Measurements from ENCODE around the gene OXSM.

OXSM gene

DNA sequence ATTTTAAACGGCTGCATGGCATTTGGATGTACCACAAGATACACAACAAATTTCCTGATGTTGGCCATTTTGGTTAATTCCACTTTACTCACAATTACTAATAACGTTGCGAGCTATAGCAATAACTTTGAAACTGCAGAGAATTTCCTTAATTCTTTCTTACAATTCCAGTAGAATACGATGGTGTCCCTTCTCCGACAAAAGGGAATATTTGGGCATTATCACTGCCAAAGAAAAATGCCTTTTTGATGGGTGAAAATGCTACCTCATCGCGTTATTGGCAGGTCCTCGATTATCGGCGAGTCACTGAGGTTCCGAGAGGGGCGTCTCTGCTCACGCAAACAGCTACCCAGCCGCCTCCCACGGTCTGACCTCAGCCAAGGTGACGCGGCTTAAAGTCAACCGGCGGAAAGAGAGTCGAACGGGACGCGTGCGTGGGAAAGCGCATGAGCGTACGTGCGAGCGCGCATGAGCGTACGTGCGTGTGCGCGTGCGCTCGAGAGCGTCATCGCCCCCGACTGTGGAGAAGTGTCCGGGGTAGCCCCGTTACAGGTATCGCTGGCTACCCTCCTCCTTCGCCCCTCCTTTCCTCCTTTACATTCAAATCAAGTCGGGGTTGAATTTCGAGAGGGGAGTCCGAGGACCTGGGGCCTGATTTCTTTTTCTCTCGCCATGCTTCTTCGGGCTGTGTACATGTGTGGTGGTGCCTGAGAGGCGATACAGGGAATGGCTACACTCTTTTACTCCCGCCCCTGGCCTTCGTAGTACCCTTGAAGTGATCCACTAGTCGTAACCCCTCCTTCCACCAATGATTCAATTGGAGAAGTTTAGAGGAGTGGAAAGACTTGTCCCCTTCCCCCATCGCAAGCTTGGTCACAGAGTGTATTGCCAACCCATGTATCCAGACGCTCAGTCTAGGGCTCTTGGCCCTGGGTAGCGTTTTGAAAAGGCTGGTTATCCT is at the start of gene OXSM:
Gene OXSM, plus strand, starts transcription at position 495 of the 961 bp plus-strand sequence. CDS start 931 bp downstream, outside the sequence.
- peak; percentile 97 for DNase-seq

- peak; percentile 11 for DNase-seq
Observed at GRCh38 chr3:25744470-25744869, 45.4 kb upstream of the OXSM start.

GRCh38 chr3:25747033-25747432 is 42.9 kb upstream of the OXSM start:
- DNase-seq = no peak

DNA sequence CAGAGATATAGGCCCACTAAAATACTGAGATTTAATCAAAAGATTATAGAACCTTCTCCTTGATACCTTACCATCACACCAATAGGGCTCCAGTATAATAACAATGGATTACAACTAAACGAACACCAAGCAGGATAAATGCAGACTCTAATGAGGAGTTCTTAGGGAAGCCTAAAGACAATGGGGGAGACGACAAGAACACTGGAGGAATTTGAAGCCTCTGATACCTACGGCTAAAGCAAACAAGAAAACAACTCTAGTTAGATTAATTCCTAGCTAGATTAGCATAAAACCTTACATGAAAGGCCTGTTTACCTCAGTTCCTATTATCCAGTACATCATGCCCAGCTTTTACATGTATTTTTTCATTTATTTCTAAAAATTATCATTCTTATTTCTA is 41.7 kb upstream of the OXSM start:
- DNase-seq = no peak

- no peak for DNase-seq
Observed at GRCh38 chr3:25749031-25749581, 40.8 kb upstream of the OXSM start.

- no peak for DNase-seq
Observed at GRCh38 chr3:25751048-25751447, 38.8 kb upstream of the OXSM start.

- no peak for DNase-seq
Observed at GRCh38 chr3:25751725-25752124, 38.2 kb upstream of the OXSM start.

DNA sequence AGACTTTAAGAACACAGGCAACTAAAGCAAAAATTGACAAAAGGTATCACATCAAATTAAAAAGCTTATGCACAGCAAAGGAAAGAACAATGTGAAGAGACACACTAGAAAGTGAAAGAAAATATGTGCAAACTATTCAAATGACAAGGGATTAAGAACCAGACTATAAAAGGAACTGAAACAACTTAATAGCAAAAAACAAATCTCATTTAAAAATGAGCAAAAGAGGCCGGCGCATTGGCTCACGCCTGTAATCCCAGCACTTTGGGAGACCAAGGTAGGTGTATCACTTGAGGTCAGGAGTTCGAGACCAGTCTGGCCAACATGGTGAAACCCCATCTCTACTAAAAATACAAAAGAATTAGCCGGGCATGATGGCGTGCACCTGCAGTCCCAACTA is 21.0 kb upstream of the OXSM start:
- DNase-seq = no peak

DNA sequence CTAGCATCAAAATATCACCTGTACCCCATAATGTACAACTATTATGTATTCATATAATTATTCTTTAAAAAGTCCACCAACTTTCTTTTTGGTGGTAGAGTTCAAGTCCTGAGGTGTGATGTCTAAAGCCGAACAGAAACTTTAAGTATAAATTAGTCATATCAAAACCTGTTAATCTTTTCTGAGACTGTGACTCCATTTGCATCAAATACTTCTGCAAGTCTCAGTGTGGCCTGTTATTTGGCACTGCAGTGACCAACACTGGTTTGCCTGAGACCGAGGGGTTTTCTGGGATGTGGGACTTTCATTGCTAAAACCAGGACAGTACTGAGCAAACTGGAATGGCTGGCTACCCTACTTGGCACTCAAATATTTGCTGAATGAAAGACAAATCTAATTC is 14.0 kb upstream of the OXSM start:
- no peak for DNase-seq

DNA sequence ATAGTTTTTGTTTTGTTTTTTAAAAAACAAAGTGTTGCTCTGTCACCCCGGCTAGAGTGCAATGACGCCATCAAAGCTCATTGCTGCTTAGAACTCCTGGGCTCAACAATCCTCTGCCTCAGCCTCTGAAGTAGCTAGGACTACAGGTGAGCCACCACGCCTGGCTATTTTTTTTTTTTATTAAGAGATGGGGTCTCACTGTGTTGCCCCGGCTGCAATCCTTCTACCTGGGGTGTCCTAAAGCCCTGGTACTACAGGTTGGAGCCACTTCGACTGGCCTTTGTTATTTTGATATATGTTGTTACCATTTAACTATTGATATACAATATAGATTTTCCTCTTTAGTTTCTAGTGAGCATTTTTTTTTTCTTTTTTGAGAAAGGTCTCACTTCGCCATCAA is 9.3 kb upstream of the OXSM start:
- no peak for DNase-seq

- peak; percentile 32 for DNase-seq
Observed at GRCh38 chr3:25781145-25781757, 8.6 kb upstream of the OXSM start.

- peak; percentile 49 for DNase-seq
Observed at GRCh38 chr3:25781758-25782594, 7.9 kb upstream of the OXSM start.

GRCh38 chr3:25782636-25782937 is 7.3 kb upstream of the OXSM start:
- no peak for DNase-seq

DNA sequence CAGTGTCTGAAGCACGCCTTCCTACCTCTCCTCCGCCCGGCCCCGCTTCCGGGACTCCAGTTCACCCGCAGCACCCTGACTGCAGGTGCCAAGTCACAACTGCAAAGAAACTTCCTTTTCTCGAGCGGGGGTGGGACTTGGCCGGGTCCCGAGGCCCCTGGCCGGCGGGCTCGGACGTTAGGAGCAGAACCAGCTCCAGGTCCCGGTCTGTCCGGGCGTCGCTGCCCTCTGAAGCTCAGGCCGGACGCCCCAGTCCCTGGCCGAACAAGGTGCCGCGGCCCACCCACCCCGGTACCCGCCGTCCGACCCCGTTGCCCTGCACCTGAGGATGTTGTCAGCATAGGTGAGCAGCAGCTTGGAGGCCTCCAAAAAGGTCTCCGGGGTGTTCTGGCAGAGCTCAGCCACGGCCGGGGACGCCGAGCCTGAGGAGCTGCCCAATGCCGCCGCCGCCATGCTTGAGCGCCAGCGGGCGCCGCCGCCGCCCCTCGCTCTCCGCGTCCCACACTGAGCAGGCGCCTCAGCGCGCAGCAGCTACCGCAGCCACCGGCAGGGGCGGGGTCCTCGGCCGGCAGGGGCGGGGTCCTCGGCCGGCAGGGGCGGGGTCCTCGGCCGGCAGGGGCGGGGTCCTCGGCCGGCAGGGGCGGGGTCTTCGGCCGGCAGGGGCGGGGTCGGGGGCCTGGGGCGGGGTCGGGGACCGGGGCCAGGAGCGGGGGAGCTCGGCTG is 6.8 kb upstream of the OXSM start, which contains the start of gene NGLY1:
Gene NGLY1, minus strand, starts transcription at position 506 of the 723 bp plus-strand sequence. Its CDS starts 53 bp downstream, at position 453.
- DNase-seq = peak; percentile 90

GRCh38 chr3:25783661-25784512 is 6.0 kb upstream of the OXSM start:
- peak; percentile 68 for DNase-seq

- DNase-seq = peak; percentile 44
Observed at GRCh38 chr3:25784971-25785370, 4.9 kb upstream of the OXSM start.

DNA sequence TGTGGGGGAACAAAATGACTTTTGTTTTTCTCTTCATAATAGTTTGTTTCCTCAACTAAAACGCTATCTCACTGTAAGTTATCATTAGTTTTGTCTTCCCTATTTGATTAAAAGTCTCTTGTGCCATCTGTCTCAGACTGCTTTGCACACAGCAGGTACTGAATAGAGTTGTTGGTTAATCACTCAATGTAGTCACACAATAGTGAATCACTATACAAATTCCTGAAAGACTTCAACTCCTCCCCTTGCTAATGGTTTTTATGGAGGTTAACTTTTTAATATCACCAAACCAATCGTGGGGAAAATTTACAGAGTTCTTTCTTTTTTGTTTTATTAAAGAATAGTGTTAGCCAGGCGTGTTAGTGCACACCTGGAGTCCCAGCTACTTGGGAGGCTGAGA is 4.1 kb upstream of the OXSM start:
- no peak for DNase-seq

DNA sequence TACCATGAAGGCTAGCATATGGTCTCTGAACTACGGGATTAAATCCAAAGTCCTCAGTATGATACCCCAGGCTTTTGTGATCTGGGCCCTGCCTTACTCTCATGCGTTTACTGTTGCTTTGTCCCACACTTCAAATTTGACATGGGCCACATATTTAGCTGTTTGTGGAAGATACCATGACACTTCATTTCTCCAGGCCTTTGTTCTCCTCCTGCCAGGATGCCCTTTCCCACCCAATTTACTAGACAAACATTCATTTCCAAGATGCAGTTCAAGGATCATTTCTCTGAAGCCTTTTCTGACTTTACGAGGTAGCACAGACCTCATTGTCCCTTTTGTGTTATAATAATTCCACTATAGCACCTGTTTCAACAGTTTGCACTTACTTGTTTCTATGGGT is 2.2 kb upstream of the OXSM start:
- DNase-seq = no peak

DNA sequence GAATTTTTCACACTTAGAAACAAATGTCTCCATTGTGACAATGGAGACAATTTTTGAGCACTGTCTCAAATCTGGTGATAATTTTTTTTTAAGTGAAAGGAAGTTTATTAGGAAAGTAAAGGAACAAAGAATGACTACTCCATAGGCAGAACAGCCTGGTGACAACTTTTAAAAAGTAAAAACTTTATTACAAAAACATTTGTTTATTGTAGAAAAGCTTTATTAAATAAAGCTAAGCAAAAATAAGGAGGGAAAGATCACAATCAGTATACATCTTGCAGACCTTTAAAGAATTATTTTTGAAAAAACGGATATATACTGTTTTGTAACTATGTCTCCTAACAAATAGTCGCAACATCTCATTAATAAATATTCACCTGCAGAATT is 688 bp upstream of the OXSM start:
- DNase-seq = no peak

GRCh38 chr3:25801786-25802185 is 11.9 kb downstream of the OXSM start:
- DNase-seq = no peak

GRCh38 chr3:25803833-25804232 is 13.9 kb downstream of the OXSM start:
- no peak for DNase-seq

All from hematopoietic multipotent progenitor cell treated with erythropoietin and hydrocortisone succinate and interleukin-3 and kit ligand, for 6 days (in vitro differentiated cells).